ENCODE measurements around the gene DMXL2.

DMXL2 gene

DNA sequence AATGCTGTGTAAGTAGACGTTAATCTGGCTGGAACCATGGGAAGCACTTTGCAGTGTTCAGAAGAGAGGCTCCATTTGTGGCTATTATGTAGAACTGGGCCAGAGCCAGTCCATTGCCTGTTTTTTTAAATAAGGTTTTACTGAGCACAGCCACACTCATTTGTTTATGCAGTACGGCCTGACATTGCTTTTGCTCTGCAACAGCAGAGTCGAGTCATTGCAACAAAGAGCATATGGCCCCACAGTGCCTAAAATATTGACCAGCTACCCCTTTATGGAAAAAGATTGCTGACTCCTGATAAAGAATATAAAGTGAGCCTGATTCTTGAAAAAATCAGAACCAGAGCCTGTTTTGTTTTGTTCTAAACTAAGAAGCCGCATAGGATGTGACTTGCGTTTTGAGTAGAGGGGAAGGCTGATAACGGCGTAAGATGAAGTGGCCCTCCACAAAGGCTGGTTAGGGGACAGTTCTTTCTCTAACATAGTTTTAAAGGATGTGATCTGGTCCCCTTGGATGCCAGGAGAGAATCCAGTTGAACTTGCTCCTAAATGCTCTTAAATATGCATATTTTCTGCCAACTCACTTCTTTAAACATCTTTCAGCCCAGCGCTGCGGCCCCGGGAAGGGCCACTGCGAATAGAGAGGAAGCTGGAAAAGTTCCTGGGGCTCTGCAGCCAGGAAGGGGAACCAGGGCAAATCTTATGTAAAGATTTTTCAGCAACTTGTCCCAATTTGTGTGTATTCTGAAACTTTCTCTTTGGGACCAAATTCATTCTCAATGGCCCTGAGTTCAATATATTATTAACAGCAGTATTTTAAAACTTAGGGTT lies 216.7 kb downstream of the DMXL2 start:
- no peak for DNase-seq (ENCODE audit: extremely low spot score)
- ChIA-PET POLR2A (interaction anchor here (0.6 kb wide), 1 partner anchor 148 kb away, joined by 3 read pairs; no protein-coding TSS in a partner anchor), CTCF (interaction anchor here (0.6 to 7.6 kb wide), 11 partner anchors 9 to 1568 kb away, joined by 3 to 61 read pairs (median 5); no protein-coding TSS in a partner anchor)
- TF ChIP-seq, protein P1, sequence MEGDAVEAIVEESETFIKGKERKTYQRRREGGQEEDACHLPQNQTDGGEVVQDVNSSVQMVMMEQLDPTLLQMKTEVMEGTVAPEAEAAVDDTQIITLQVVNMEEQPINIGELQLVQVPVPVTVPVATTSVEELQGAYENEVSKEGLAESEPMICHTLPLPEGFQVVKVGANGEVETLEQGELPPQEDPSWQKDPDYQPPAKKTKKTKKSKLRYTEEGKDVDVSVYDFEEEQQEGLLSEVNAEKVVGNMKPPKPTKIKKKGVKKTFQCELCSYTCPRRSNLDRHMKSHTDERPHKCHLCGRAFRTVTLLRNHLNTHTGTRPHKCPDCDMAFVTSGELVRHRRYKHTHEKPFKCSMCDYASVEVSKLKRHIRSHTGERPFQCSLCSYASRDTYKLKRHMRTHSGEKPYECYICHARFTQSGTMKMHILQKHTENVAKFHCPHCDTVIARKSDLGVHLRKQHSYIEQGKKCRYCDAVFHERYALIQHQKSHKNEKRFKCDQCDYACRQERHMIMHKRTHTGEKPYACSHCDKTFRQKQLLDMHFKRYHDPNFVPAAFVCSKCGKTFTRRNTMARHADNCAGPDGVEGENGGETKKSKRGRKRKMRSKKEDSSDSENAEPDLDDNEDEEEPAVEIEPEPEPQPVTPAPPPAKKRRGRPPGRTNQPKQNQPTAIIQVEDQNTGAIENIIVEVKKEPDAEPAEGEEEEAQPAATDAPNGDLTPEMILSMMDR (IDR thresholded peaks at IDR 0.05; ENCODE audit: control extremely low read depth, extremely low read depth, low read depth, missing control alignments), result no peak

- ChIA-PET POLR2A (no interaction called here), CTCF (interaction anchor here (0.8 to 7.6 kb wide), 20 partner anchors 7 to 496 kb away, joined by 3 to 61 read pairs (median 12); no protein-coding TSS in a partner anchor)
- DNase-seq (ENCODE audit: extremely low spot score), result no peak
- TF ChIP-seq, protein P1 (IDR thresholded peaks at IDR 0.05; ENCODE audit: control extremely low read depth, extremely low read depth, low read depth, missing control alignments), result no peak
These were observed 218.4 kb downstream of the DMXL2 start for GRCh38 chr15:51403946-51404695.

GRCh38 chr15:51403072-51403878 lies 219.3 kb downstream of the DMXL2 start:
- TF ChIP-seq, protein P1 (IDR thresholded peaks at IDR 0.05; ENCODE audit: control extremely low read depth, extremely low read depth, low read depth, missing control alignments), result peak; percentile 51
- POLR2A ChIA-PET, result no interaction called here
- no peak for DNase-seq (ENCODE audit: extremely low spot score)
- CTCF ChIA-PET, result interaction anchor here (0.8 to 7.6 kb wide), 25 partner anchors 8 to 497 kb away, joined by 3 to 61 read pairs (median 10); no protein-coding TSS in a partner anchor

GRCh38 chr15:51401872-51402517 lies 220.6 kb downstream of the DMXL2 start:
- TF ChIP-seq, protein P1 (IDR thresholded peaks at IDR 0.05; ENCODE audit: control extremely low read depth, extremely low read depth, low read depth, missing control alignments), result peak; percentile 63
- POLR2A ChIA-PET, result no interaction called here
- CTCF ChIA-PET, result interaction anchor here (0.7 to 7.6 kb wide), 39 partner anchors 10 to 351 kb away, joined by 3 to 61 read pairs (median 5); no protein-coding TSS in a partner anchor
- peak; percentile 63 for DNase-seq (ENCODE audit: extremely low spot score)

DNA sequence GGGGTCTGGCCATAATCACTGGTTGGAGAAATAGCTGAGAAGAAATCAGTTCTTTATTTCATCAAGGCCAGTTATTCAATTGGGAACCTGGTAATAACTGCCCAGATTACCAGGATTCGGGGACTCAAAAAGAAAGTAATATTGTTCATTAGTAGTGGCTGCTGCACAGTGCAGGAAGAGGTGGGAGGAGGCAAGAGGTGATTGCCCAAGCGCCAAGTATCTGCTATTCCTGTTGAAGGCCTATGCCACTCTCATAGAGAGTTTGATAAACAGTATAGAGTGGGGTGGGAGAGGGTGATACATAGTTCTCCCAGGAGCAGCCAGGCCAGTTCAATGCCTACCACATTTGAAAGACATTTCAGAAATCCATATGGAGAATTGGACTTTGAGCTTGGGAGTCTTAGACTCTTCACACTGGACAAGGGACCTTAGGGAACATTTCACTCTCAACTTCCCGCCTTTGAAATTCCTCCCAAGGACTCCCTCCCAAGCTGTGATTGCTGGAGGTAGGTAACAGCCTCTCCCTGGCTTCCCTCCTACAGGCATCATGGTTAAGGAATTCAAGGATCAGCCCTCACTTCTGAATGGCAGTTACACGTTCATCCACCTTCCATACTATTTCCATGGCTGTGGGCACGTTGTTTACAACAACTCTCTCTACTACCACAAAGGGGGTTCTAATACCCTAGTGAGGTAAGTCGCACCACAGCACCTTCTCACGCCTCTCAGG lies 221.4 kb downstream of the DMXL2 start:
- POLR2A ChIA-PET, result no interaction called here
- CTCF ChIA-PET, result interaction anchor here (0.7 to 7.6 kb wide), 34 partner anchors 9 to 247 kb away, joined by 3 to 61 read pairs (median 6); no protein-coding TSS in a partner anchor
- no peak for DNase-seq (ENCODE audit: extremely low spot score)
- TF ChIP-seq, protein P1 (IDR thresholded peaks at IDR 0.05; ENCODE audit: control extremely low read depth, extremely low read depth, low read depth, missing control alignments), result no peak
